A673 (cell line): ENCODE results near the gene ZW10.
A peak's percentile ranks its signal among the peaks of the same experiment; 100 is the strongest.

Experiments used
- CTCF ChIP-seq: fragments of 300-800, 200-600 bp; sonication (generic); conservative IDR thresholded peaks from 2 replicates; pipeline ENCODE4 v1.5.1; 2017; ENCODE audit warnings: low read depth, mild to moderate bottlenecking, antibody characterized with exemption, low read length, moderate library complexity, mixed read lengths
- EZH2 ChIP-seq: fragments of 200-600 bp; sonication (generic); IDR thresholded peaks from 2 replicates; pipeline ENCODE4 v1.6.1; 2017; ENCODE audit warnings: borderline replicate concordance, low read depth, mild to moderate bottlenecking, mixed read lengths, antibody characterized with exemption, low read length; ENCODE audit not compliant: poor library complexity, severe bottlenecking

DNA sequence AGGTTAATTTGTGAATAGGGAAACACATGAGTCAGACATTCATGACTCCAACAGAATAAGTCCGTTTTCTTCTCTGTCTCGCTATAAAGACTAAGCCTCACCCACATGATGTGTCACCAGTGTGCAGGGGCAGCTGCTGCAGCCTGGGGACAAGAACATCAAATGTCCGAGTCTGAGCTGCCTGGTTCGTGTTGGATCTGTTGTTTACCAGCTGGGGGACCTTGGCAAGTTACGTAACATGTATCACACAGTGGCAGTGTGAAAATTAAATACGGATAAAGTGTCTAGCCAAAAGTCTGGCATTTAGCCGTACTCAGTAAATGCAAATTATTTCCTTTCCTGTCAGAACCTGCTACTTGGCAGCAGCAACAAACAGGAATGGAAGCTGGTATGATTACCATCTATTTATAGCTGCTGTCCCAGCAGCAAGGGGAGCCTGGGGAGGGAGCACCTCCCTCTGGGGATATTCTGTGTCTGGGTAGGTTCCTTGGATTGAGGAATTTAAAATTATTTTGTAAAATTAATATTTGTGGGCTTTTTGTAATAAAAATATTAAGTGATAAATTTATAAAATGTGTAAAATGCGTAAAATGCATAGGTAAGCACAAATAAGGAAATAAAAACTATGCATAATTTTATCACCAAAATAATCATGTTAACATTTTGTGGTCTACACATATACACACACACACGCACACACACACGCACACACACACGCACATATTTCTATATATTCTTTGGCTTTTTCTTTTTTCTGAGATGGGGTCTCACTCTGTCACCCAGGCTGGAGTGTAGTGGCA lies 4.8 kb upstream of the ZW10 start:
- TF ChIP-seq CTCF (peak; percentile 32; the same call in 1 of the 2 replicates), EZH2 (no peak)
